Uterus (tissue), 4 donors: ENCODE results near the gene SLC25A38. TPM values are rescaled to one million over a fixed set of nuclear protein-coding genes. Genes with fewer than 3 reads are reported as not detected.
"Not testable (repeated sequence)": the region's sequence is repeated elsewhere in the genome, so short reads cannot be mapped to it uniquely, and the experiment has no call there.

Experiments
- DNase-seq, 2 donors: peaks; one replicate each; pipeline ENCODE4 v3.0.0-alpha.2; 2019 to 2020
- H3K27ac ChIP-seq, 2 donors: fragments of 200-600 bp; sonication (generic); 1 replicate in 1 of 2; 2 replicates in 1 of 2; pipeline ENCODE4 v1.5.1; 2016 to 2018
- H3K27me3 ChIP-seq, 2 donors: fragments of 200-600 bp; sonication (generic); one replicate each; pipeline ENCODE4 v1.5.1; 2018 to 2019; ENCODE audit warnings: control low read depth in 1 of 2
- H3K36me3 ChIP-seq, 2 donors: fragments of 200-600 bp; sonication (generic); one replicate each; pipeline ENCODE4 v1.5.1; 2019; ENCODE audit warnings: control low read depth in 1 of 2
- H3K4me1 ChIP-seq, 2 donors: fragments of 200-600 bp; sonication (generic); one replicate each; pipeline ENCODE4 v1.5.1; 2018 to 2019; ENCODE audit warnings: control low read depth in 1 of 2
- H3K4me3 ChIP-seq, 2 donors: fragments of 200-600 bp; sonication (generic); 1 replicate in 1 of 2; 2 replicates in 1 of 2; pipeline ENCODE4 v1.5.1; 2018 to 2019; ENCODE audit warnings: mild to moderate bottlenecking in 1 of 2
- H3K9me3 ChIP-seq, 2 donors: fragments of 200-600 bp; sonication (generic); one replicate each; pipeline ENCODE4 v1.5.1; 2019; ENCODE audit warnings: control low read depth in 1 of 2
- POLR2A ChIP-seq, 2 donors: fragments of 450-650 bp; IDR thresholded peaks; one replicate each; pipeline ENCODE4 v1.6.1; 2016; ENCODE audit warnings: antibody characterized with exemption in 2 of 2, mild to moderate bottlenecking in 1 of 2, moderate library complexity in 1 of 2
- intact Hi-C: fragments of 100-400 bp; cut with DNase I; formaldehyde crosslinking; loops from one replicate; pipeline ENCODE4 v1.15.1; 2023; ENCODE audit warnings: low total_unique reads
- total RNA-seq, 4 donors: library from RNA; depleted of rRNA in 3 of 4; stranded (reverse); fragments of >200 nt in 3 of 4; gene quantifications; one replicate each; pipeline versions ENCODE4 v1.1.0 to v1.2.4, GENCODE V29; 2014 to 2023
- TF ChIP-seq, protein P1 (sequence below), 4 experiments: fragments of 200-600 bp in 2 of 4; fragments of 450-650 bp in 2 of 4; sonication (generic) in 2 of 4; IDR thresholded peaks; one replicate each; pipeline ENCODE4 v1.5.1; 2016 to 2019; ENCODE audit warnings: antibody characterized with exemption in 4 of 4, mild to moderate bottlenecking in 2 of 4, moderate library complexity in 1 of 4
- donor health status: DM: yes; HTN: yes; CAD: no.

Gene SLC25A38
- total RNA-seq, 4 donors from 2014 or later = 22.6 to 30.3 (median 26.7) TPM

DNA sequence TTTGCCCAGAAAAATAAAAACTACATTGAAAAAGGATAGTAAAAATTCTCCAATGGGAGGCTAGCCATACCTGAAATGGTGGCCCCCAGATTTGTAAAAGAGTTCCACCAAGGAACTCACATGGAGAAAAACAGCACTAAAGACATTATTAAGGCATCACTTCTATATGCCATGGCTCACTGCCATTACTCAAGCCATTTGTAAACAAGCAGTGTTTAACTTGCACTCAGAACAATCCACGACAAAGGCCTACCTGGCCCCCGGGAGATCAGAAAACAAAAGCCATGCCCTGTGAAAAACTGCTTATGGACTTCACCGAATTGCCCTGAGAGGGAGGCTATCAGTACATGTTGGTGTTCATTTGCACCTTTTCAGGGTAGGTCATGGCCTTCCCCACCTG lies 34.1 kb upstream of the SLC25A38 start:
- no peak for DNase-seq
- Histone ChIP-seq H3K27ac (no peak overlapping the region), H3K4me3 (no peak overlapping the region), H3K27me3 (no peaks in the 10 kb centered on the region), H3K9me3 (no peaks in the 10 kb centered on the region), H3K36me3 (no peaks in the 10 kb centered on the region), H3K4me1 (no peaks in the 10 kb centered on the region)
- intact Hi-C loops = no loop called here
- no peak for TF ChIP-seq POLR2A (IDR thresholded peaks at IDR 0.05)
- TF ChIP-seq, protein P1, sequence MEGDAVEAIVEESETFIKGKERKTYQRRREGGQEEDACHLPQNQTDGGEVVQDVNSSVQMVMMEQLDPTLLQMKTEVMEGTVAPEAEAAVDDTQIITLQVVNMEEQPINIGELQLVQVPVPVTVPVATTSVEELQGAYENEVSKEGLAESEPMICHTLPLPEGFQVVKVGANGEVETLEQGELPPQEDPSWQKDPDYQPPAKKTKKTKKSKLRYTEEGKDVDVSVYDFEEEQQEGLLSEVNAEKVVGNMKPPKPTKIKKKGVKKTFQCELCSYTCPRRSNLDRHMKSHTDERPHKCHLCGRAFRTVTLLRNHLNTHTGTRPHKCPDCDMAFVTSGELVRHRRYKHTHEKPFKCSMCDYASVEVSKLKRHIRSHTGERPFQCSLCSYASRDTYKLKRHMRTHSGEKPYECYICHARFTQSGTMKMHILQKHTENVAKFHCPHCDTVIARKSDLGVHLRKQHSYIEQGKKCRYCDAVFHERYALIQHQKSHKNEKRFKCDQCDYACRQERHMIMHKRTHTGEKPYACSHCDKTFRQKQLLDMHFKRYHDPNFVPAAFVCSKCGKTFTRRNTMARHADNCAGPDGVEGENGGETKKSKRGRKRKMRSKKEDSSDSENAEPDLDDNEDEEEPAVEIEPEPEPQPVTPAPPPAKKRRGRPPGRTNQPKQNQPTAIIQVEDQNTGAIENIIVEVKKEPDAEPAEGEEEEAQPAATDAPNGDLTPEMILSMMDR (IDR thresholded peaks at IDR 0.05) = no peak

DNA sequence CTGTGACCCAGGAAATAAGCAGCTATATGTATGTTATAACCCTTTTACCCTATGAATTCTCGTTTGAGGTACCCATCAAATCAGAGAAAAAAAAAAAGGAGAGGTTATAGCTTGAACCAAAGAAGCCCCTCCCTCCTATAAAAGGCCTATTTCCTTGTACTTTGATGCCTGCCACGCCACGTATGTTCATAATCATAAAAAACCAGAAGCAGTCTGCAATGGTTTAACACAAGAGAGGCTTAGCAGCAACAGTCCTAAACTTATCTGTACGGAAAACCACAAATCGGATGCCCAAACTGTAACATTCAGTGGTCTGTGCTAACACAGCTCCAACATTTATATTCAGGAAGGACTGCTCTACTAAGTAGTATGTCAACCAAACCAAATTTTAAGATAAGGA lies 32.5 kb upstream of the SLC25A38 start:
- TF ChIP-seq, protein P1 (IDR thresholded peaks at IDR 0.05) = no peak
- no peak for TF ChIP-seq POLR2A (IDR thresholded peaks at IDR 0.05)
- no peak overlapping the region for H3K27ac ChIP-seq
- no peak overlapping the region for H3K4me3 ChIP-seq
- H3K36me3 ChIP-seq = no peaks in the 10 kb centered on the region
- no peaks in the 10 kb centered on the region for H3K9me3 ChIP-seq
- DNase-seq = no peak
- intact Hi-C loops = no loop called here
- no peaks in the 10 kb centered on the region for H3K27me3 ChIP-seq
- no peaks in the 10 kb centered on the region for H3K4me1 ChIP-seq

DNA sequence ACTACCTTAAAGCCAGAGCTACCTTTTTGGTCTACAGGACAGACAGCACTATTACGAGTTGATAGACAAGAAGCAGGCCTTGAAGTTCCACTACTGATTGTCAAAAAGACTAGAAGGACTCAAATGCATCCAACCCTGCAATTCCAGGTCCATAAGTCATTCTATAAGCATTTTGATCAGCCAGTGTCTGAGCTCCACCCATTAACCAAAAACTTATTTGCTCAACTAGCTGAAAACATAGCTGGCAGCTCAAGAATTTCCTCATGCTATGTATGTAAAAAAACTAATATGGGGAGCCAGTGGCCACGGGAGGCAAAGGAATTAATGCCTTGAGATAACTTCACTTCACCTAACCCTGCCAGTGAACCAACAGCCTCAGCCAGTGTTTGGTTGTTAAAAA lies 32.0 kb upstream of the SLC25A38 start:
- H3K4me3 ChIP-seq, H3K9me3 ChIP-seq, intact Hi-C loops, H3K27ac ChIP-seq, H3K27me3 ChIP-seq, H3K36me3 ChIP-seq, DNase-seq, H3K4me1 ChIP-seq: not testable (repeated sequence)

DNA sequence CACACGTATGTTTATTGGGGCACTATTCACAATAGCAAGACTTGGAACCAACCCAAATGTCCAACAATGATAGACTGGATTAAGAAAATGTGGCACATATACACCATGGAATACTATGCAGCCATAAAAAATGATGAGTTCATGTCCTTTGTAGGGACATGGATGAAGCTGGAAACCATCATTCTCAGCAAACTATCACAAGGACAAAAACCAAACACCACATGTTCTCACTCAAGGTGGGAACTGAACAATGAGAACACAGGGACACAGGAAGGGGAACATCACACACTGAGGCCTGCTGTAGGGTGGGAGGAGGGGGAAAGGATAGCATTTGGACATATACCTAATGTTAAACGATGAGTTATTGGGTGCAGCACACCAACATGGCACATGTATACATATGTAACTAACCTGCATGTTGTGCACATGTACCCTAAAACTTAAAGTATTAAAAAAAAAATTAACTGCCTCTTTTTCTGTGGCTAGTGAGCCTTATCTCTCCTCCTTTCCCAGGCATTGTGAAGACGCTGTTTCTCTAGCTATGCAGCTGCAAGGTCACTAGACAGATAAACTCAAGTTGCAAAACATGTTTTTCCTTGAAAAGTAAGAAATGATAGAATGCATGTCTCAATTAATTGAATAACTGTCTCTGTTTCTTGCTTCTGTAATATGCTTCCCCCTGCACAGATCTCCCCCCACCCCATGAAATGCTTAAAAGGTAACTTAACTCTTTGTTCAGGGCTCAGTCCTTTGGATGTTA lies 29.8 kb upstream of the SLC25A38 start:
- H3K36me3 ChIP-seq, H3K4me1 ChIP-seq, intact Hi-C loops, H3K4me3 ChIP-seq, DNase-seq, H3K27me3 ChIP-seq, H3K9me3 ChIP-seq, H3K27ac ChIP-seq: not testable (repeated sequence)

DNA sequence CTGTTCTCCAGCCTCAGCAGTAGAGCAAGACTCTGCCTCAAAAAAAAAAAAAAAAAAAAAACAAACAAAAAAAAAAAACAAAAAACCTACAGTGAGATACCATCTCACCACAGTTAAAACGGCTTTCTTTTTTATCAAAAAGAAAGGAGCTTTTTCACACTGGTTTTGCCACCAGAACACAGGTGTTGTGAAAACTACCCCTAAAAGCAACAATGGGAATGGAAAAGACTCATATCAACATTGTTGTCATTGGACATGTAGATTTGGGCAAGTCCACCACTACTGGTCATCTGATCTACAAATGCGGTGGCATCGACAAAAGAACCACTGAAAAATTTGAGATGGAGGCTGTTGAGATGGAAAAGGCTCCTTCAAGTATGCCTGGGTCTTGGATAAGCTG lies 24.8 kb upstream of the SLC25A38 start:
- DNase-seq = no peak
- Histone ChIP-seq H3K9me3 (no peaks in the 10 kb centered on the region), H3K4me1 (no peaks in the 10 kb centered on the region), H3K27ac (no peak overlapping the region), H3K36me3 (no peaks in the 10 kb centered on the region), H3K27me3 (no peaks in the 10 kb centered on the region), H3K4me3 (no peak overlapping the region)
- TF ChIP-seq, protein P1 (IDR thresholded peaks at IDR 0.05) = no peak
- TF ChIP-seq POLR2A (IDR thresholded peaks at IDR 0.05) = no peak
- intact Hi-C loops = no loop called here

DNA sequence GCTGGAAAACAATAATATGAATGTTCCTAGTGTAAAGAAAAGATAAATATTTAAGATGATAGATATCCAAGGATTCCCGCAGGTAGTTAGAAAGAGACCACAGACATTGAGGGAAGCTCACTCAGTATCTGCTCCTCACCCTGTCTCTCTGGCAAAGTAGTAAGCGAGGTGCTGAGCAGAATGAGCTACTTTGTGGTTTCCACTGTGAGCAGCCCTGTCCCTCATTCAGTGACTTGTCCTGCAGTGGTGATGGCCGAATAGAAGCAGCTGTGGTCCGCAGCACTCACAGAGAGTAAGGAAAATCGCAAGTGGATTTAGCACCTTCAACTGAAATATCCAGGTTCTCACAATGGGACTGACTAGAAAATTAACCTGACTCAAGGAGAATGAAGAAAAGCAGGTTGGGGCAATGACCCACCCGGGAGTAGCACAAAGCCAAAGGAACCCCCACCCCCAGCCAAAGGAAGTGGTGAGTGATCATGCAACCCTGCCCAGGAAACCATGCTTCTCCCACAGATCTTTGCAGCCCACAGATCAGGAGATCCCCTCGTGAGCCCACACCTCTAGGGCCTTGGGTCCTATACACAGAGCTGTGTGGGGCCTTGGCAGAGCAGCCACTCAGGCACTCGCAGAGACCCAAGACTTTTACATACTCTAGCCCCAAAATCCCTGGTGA lies 21.8 kb upstream of the SLC25A38 start:
- TF ChIP-seq, protein P1 (IDR thresholded peaks at IDR 0.05) = no peak
- no peak for TF ChIP-seq POLR2A (IDR thresholded peaks at IDR 0.05)
- Histone ChIP-seq H3K4me3 (no peak overlapping the region), H3K36me3 (no peaks in the 10 kb centered on the region), H3K9me3 (no peaks in the 10 kb centered on the region), H3K27ac (no peak overlapping the region), H3K4me1 (no peaks in the 10 kb centered on the region), H3K27me3 (no peaks in the 10 kb centered on the region)
- intact Hi-C loops = no loop called here
- DNase-seq = no peak
